IPS-20b (cell line): ENCODE measurements around the gene FAM131C.
"Not testable (repeated sequence)": the region's sequence is repeated elsewhere in the genome, so short reads cannot be mapped to it uniquely, and the experiment has no call there.

Source experiments
- H3K27ac ChIP-seq: one replicate; pipeline ENCODE4 v1.5.1; 2013; ENCODE audit warnings: low read length
- H3K27me3 ChIP-seq: 2 replicates; pipeline ENCODE4 v1.6.1; 2013; ENCODE audit warnings: mild to moderate bottlenecking, low read length, inconsistent platforms; ENCODE audit not compliant: insufficient read depth
- H3K36me3 ChIP-seq: 2 replicates; pipeline ENCODE4 v1.6.1; 2013; ENCODE audit warnings: low read depth, mild to moderate bottlenecking, inconsistent platforms, low read length, moderate library complexity; ENCODE audit not compliant: insufficient read depth
- H3K4me1 ChIP-seq: 2 replicates; pipeline ENCODE4 v1.6.1; 2013; ENCODE audit warnings: mild to moderate bottlenecking, control low read depth, inconsistent platforms, low read length, moderate library complexity; ENCODE audit not compliant: insufficient read depth
- H3K4me3 ChIP-seq: 2 replicates; pipeline ENCODE4 v1.5.1; 2013; ENCODE audit warnings: mild to moderate bottlenecking, low read length, inconsistent platforms
- H3K9ac ChIP-seq: 2 replicates; pipeline ENCODE4 v1.6.1; 2013; ENCODE audit warnings: low read depth, mild to moderate bottlenecking, inconsistent platforms, low read length, moderate library complexity
- H3K9me3 ChIP-seq: 2 replicates; pipeline ENCODE4 v1.6.1; 2013; ENCODE audit warnings: mild to moderate bottlenecking, low read depth, low read length, inconsistent platforms; ENCODE audit not compliant: insufficient read depth

The FAM131C gene

GRCh38 chr1:16053781-16054502 lies 19.5 kb downstream of the FAM131C start:
- no peaks in the 10 kb centered on the region for H3K9me3 ChIP-seq
- H3K9ac ChIP-seq: no peak overlapping the region
- no peak overlapping the region for H3K27ac ChIP-seq
- H3K27me3 ChIP-seq: no peaks in the 10 kb centered on the region
- no peaks in the 10 kb centered on the region for H3K36me3 ChIP-seq
- H3K4me1 ChIP-seq: no peaks in the 10 kb centered on the region; the same call in none of the 2 replicates
- no peak overlapping the region for H3K4me3 ChIP-seq

- not testable (repeated sequence) for H3K27ac ChIP-seq, H3K36me3 ChIP-seq, H3K27me3 ChIP-seq, H3K4me3 ChIP-seq, H3K9me3 ChIP-seq, H3K9ac ChIP-seq, H3K4me1 ChIP-seq
Observed at GRCh38 chr1:16051949-16052348, 21.5 kb downstream of the FAM131C start.

DNA sequence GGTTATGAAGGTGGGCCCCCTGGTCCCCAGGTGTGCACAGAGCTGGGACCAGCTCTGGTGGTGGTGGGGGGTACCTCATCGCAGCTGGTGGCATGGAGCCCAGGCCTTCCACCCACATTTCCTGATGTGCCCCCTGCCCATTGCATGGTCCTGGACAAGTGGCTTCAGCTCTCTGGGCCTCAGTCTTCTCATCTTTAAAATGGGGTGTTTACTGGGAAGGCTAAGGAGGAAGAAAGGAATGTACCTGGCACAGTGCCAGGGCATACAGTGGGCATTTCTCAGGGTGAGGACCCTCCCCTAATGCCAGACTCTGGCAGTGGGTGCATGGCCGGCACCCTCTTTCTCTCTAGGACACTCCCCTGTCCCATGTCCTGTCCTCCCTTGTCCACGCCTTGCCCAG lies 22.4 kb downstream of the FAM131C start:
- H3K4me1 ChIP-seq: no peaks in the 10 kb centered on the region; the same call in none of the 2 replicates
- H3K9ac ChIP-seq: no peak overlapping the region
- H3K27ac ChIP-seq: no peak overlapping the region
- no peaks in the 10 kb centered on the region; the same call in 1 of the 2 replicates for H3K27me3 ChIP-seq
- no peak overlapping the region for H3K4me3 ChIP-seq
- no peaks in the 10 kb centered on the region for H3K36me3 ChIP-seq
- H3K9me3 ChIP-seq: no peaks in the 10 kb centered on the region

DNA sequence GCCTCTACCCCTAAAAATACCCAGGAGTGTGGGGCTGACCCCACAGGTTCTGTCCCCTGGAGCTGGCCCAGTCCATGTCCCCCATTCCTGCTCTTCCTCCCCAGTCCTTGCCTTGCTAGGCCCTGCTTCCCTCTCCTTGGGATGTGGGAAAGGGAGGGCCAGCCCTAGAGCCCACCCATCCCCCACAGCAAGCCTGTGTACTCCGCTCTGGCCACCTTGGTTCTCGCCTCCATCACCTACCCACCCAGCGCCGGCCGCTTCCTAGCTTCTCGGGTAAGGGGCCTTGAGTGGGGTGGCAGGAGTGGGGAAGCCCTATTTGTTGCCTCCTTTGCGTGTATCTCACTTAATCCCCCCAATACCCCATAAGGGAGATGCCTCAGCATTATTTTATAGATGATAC lies 23.1 kb downstream of the FAM131C start:
- H3K9me3 ChIP-seq: no peaks in the 10 kb centered on the region
- no peaks in the 10 kb centered on the region; the same call in none of the 2 replicates for H3K4me1 ChIP-seq
- no peaks in the 10 kb centered on the region; the same call in 1 of the 2 replicates for H3K27me3 ChIP-seq
- no peak overlapping the region for H3K27ac ChIP-seq
- no peak overlapping the region for H3K4me3 ChIP-seq
- no peak overlapping the region for H3K9ac ChIP-seq
- H3K36me3 ChIP-seq: no peaks in the 10 kb centered on the region

DNA sequence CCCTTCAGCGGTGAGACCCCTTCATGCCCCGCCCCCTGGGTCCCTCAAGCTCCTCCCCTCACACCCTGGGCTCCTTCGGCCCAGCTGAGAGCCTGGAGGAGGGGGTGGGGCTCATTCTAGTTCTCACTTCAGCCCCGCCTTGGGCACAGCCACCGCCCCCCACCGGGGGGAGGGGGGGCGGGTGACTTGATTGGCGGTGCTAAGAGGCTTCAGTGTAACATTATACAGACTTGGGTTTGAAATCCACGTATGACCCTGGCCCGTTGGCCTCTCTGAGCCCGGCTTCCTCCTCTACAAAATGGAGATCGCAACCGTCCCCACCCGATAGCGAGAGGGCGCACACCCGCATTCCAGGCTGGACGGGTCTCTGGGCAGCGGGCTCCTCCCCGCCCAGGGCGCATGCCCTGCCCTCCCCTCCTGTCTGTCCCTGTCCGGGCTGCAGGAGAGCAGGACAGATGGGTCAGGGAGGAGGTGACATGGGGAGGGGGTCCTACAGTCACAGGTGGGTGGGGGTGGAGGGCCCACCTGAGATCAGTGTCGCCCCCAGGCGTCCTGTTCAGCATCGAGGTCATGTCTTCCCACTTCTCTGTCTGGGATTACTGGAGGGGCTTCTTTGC lies 24.8 kb downstream of the FAM131C start:
- H3K36me3 ChIP-seq: no peaks in the 10 kb centered on the region
- peak overlapping the region; percentile 39 for H3K27ac ChIP-seq
- H3K4me3 ChIP-seq: peak overlapping the region; percentile 71
- peak overlapping the region; percentile 76; the same call in 1 of the 2 replicates for H3K9ac ChIP-seq
- H3K9me3 ChIP-seq: no peaks in the 10 kb centered on the region
- H3K27me3 ChIP-seq: no peaks in the 10 kb centered on the region; the same call in 1 of the 2 replicates
- H3K4me1 ChIP-seq: no peaks in the 10 kb centered on the region; the same call in 1 of the 2 replicates

DNA sequence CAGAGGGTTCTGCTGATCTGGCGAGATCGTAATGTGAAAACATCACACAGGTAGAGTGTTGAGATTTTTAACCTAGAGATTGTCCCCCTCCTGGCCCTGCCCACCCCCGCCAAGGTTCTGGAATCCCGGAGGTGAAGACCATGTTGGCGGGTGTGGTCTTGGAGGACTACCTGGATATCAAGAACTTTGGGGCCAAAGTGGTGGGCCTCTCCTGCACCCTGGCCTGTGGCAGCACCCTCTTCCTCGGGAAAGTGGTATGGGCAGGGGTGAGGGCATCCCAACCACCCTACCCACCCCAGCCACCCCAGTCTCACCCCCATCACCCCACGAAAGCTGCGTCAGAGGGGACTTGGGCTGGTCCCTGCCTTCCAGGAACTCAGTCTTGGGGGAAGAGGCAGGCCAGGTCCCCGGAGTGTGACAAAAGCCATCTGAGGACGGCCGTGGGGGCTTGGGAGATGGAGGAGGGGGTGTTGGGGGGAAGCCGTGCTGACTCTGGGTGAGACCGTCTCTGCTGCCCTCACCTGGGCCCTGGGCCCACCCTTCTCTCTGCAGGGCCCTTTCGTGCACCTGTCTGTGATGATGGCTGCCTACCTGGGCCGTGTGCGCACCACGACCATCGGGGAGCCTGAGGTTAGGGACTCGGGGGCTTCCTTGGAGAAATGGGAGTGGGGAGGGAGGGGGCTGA lies 25.5 kb downstream of the FAM131C start:
- H3K4me1 ChIP-seq: no peaks in the 10 kb centered on the region; the same call in 1 of the 2 replicates
- peak overlapping the region; percentile 71 for H3K4me3 ChIP-seq
- H3K27me3 ChIP-seq: no peaks in the 10 kb centered on the region; the same call in 1 of the 2 replicates
- H3K9me3 ChIP-seq: no peaks in the 10 kb centered on the region
- no peak overlapping the region for H3K9ac ChIP-seq
- H3K36me3 ChIP-seq: no peaks in the 10 kb centered on the region
- no peak overlapping the region for H3K27ac ChIP-seq

DNA sequence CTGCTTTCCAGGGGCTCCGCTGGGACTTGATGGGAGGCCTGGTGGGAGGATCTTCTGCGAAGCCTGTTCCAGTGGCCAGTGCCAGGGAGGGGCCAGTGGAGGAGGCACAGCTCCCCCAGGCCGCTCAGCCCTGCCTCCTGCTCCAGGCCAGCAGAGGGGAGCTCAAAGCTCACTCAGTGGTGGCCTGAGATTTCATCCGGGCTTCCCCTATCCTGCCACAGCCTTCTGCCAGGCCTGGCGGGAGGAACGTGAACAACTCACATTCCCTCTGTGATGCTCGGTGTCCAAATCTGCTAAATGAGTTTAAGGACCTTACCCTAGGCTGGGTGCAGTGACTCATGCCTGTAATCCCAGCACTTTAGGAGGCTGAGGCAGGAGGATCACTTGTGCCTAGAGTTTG lies 26.6 kb downstream of the FAM131C start:
- Histone ChIP-seq H3K4me3 (no peak overlapping the region), H3K4me1 (no peaks in the 10 kb centered on the region; the same call in 1 of the 2 replicates), H3K9ac (no peak overlapping the region), H3K27ac (no peak overlapping the region), H3K27me3 (no peaks in the 10 kb centered on the region; the same call in 1 of the 2 replicates), H3K9me3 (no peaks in the 10 kb centered on the region), H3K36me3 (no peaks in the 10 kb centered on the region)

DNA sequence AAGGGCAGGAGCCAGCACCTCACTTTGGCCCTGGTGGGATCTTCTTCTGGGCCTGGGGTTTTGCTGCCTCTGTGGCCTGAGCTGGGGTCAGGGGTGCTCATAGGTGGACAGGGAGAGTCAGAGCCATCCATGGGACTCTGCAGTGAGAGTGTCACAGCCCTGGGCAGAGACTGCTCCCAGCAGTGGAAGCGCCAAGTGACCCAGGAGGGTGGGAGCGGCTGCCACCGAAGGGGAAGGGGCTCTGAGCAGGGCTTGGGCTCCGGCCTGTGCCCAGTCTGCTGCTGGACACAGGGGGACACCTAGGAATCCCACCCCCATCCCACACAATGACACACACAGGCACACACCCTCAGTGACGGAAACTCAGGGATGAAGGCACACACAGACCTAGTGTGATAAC lies 29.5 kb downstream of the FAM131C start:
- Histone ChIP-seq H3K9ac (no peak overlapping the region), H3K4me1 (no peaks in the 10 kb centered on the region), H3K4me3 (no peak overlapping the region), H3K27me3 (no peaks in the 10 kb centered on the region; the same call in 1 of the 2 replicates), H3K27ac (no peak overlapping the region), H3K9me3 (no peaks in the 10 kb centered on the region), H3K36me3 (no peaks in the 10 kb centered on the region)

DNA sequence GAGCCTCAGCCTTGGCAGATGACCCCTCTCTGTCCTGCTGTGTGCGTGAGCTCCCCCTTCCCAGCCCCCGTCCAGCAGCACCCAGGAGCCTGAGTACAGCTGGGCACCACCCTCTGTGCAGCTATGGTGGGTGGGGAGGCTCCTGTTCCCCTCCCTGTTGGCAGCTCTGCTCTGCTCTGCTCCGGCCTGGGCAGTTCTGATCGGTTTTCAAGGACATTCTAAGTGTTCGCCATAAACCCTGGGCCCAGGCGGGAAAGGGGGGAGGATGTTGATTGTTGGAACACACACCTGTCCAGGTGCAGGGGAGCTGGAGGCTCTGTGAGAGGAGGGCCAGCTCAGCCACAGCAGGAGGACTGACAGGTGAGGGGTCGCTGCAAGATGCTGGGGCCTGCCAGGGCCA lies 29.9 kb downstream of the FAM131C start, which contains the start of gene CLCNKB:
Gene CLCNKB (plus strand): TSS at position 262 of the 400 bp plus-strand sequence. CDS start 711 bp downstream, outside the sequence.
- H3K9me3 ChIP-seq: no peaks in the 10 kb centered on the region
- H3K27me3 ChIP-seq: no peaks in the 10 kb centered on the region; the same call in 1 of the 2 replicates
- no peaks in the 10 kb centered on the region for H3K4me1 ChIP-seq
- no peak within 1 kb of the TSS for H3K27ac ChIP-seq
- H3K36me3 ChIP-seq: no peaks in the 10 kb centered on the region
- H3K4me3 ChIP-seq: no peak within 1 kb of the TSS
- H3K9ac ChIP-seq: no peak within 1 kb of the TSS

DNA sequence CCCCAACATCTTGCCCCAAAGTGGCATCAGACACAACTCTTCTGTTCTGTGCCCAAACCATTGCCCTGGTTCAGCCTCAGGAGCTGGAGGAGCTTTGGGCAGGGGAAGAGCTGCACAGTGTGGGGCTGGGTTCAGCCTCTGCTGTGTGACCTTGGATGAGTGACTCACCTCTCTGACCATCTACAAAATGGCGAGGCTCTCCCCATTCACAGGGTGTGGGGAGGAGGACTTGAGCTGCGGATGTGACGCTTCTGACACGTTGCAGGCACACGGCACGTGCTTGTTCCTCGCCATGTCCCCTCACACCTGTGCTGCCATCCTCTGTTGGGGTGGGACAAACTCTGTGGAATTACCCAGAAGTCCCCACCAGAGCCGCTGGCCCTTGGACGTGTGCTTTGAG lies 30.8 kb downstream of the FAM131C start:
- not testable (repeated sequence) for H3K27ac ChIP-seq, H3K9me3 ChIP-seq, H3K4me1 ChIP-seq, H3K9ac ChIP-seq, H3K36me3 ChIP-seq, H3K27me3 ChIP-seq, H3K4me3 ChIP-seq

GRCh38 chr1:16042096-16042495 lies 31.4 kb downstream of the FAM131C start:
- Histone ChIP-seq H3K9me3 (no peaks in the 10 kb centered on the region), H3K36me3 (no peaks in the 10 kb centered on the region)

More at GRCh38 chr1:16042096-16042495, 31.4 kb downstream of the FAM131C start:
- no peak overlapping the region for H3K9ac ChIP-seq
- no peak overlapping the region for H3K27ac ChIP-seq
- H3K4me3 ChIP-seq: no peak overlapping the region
- no peaks in the 10 kb centered on the region for H3K4me1 ChIP-seq
- H3K27me3 ChIP-seq: no peaks in the 10 kb centered on the region; the same call in 1 of the 2 replicates
